ENCODE measurements around the gene MAIP1. TPM values are rescaled to one million over a fixed set of nuclear protein-coding genes. Genes with fewer than 3 reads are reported as not detected.

MAIP1 gene
- total RNA-seq, 2 experiments from 2014 or later, result 19.2 to 20.0 TPM

DNA sequence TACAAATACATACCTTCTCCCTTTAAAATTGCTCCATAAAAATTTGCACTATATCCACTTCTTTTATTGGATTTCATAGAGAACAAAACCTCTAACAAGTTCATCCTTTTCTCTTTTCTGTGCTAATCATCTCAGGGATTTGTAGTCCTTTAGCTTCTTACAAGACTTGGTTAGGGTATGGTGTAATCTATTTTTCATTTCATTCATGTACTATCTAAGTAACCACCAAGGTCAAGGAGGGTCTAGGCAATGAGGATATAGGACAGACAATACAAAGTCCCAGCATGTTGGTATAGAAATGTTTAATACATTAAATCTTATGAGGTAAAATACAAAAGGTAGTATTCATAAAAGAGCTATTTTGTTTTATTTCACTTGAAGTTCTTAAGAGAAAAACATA lies 26.8 kb upstream of the MAIP1 start:
- no peak for ATAC-seq (ENCODE audit: low read depth)
- no peak overlapping the region for H3K4me3 Mint-ChIP-seq
- no peak for DNase-seq
- peaks cover 13% of the 10 kb centered on the region for H3K36me3 Mint-ChIP-seq
- peaks cover 5% of the 10 kb centered on the region for H3K4me1 Mint-ChIP-seq
- no peak overlapping the region for H3K27ac Mint-ChIP-seq
- POLR2A ChIA-PET, result no interaction called here
- no peaks in the 10 kb centered on the region for H3K27me3 Mint-ChIP-seq
- H3K9me3 Mint-ChIP-seq, result no peaks in the 10 kb centered on the region

DNA sequence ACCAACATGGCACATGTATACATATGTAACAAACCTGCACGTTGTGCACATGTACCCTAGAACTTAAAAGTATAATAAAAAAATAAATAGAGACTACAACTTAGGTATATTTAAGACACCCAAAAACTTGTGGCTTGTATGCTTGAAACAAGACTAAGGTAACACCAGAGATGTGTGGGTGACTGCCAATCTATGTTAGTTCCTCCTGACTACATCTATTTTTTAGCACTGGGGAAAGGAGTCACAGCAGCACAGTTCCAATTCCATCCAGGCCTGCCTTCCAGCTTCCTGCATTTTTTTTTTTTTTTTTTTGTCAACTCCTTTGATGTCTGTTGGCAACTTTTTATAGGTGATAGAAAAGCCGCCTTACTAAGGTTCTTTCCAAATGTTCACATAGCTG lies 26.1 kb upstream of the MAIP1 start:
- DNase-seq (no peak), ATAC-seq (ENCODE audit: low read depth) (no peak)
- H3K36me3 Mint-ChIP-seq, result peaks cover 13% of the 10 kb centered on the region
- POLR2A ChIA-PET, result interaction anchor here (0.7 kb wide), 1 partner anchor 14 kb away, joined by 3 read pairs; no protein-coding TSS in a partner anchor
- no peak overlapping the region for H3K4me3 Mint-ChIP-seq
- H3K27me3 Mint-ChIP-seq, result no peaks in the 10 kb centered on the region
- no peak overlapping the region for H3K27ac Mint-ChIP-seq
- H3K9me3 Mint-ChIP-seq, result no peaks in the 10 kb centered on the region
- peaks cover 5% of the 10 kb centered on the region for H3K4me1 Mint-ChIP-seq

GRCh38 chr2:199932312-199932855 lies 23.0 kb upstream of the MAIP1 start:
- H3K4me3 Mint-ChIP-seq, result no peak overlapping the region
- H3K27me3 Mint-ChIP-seq, result no peaks in the 10 kb centered on the region
- no peak for ATAC-seq (ENCODE audit: low read depth)
- no peaks in the 10 kb centered on the region for H3K4me1 Mint-ChIP-seq
- H3K9me3 Mint-ChIP-seq, result no peaks in the 10 kb centered on the region
- peaks cover 6% of the 10 kb centered on the region for H3K36me3 Mint-ChIP-seq
- DNase-seq, result no peak
- H3K27ac Mint-ChIP-seq, result no peak overlapping the region
- POLR2A ChIA-PET, result no interaction called here

DNA sequence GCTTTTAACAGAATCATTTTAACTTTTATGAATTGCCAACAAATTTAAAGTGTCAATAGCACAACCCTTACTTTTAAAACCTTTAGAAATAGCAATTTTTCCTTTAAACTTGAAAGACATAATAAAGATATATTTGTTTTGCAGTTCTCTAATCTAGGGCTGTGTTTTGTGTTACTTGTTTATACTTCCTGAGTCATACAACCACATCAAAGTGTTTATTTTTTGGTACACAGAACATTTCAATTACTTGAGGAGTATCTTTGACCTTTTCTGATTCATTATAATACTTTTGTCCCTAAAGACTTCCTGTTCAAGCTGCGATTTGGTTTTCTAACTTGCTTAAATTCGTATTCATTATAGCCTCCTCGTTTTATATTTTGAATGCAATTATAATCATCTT lies 21.9 kb upstream of the MAIP1 start:
- ATAC-seq (ENCODE audit: low read depth) (no peak), DNase-seq (no peak)
- Mint-ChIP-seq H3K27ac (no peak overlapping the region), H3K9me3 (no peaks in the 10 kb centered on the region), H3K27me3 (no peaks in the 10 kb centered on the region), H3K36me3 (peaks cover 8% of the 10 kb centered on the region), H3K4me1 (no peaks in the 10 kb centered on the region), H3K4me3 (no peak overlapping the region)
- POLR2A ChIA-PET, result no interaction called here

DNA sequence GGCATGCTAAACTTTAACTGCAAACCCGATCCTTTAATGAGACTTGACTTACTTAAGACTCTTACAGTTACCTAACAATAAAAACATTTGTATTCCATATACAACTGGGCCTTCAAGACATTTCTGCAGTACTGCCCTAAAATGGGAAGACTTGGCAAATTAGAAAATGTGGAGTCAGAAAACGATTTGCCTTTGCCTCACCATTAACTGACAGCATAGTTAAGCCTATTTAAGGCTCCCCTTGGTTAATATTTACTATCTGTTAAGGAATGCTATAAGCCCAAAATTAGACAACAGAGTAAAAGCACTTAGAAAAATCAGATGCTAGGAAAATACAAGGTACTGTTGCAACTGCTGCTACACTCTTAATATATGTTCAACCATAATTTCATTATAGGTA lies 18.8 kb upstream of the MAIP1 start:
- DNase-seq (no peak), ATAC-seq (ENCODE audit: low read depth) (no peak)
- Mint-ChIP-seq H3K9me3 (no peaks in the 10 kb centered on the region), H3K36me3 (peaks cover 13% of the 10 kb centered on the region), H3K27ac (no peak overlapping the region), H3K27me3 (no peaks in the 10 kb centered on the region), H3K4me1 (peaks cover 2% of the 10 kb centered on the region), H3K4me3 (no peak overlapping the region)
- POLR2A ChIA-PET, result no interaction called here

DNA sequence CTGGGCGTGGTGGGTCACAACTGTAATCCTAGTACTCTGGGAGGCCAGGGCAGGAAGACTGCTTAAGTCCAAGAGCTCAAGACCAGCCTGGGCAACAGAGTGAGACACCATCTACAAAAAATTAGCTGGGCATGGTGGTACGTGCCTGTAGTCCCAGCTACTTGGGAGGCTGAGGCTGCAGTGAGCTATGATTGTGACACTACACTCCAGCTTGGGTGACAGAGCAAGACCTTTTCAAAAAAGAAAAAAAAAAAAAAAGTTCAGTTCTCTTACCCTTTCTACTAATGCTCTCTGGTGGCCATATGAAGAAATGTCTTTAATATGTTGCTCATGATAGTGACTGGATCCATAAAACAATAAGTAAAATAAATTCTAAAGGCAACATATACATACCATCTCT lies 15.0 kb upstream of the MAIP1 start:
- peak; percentile 50 for ATAC-seq (ENCODE audit: low read depth)
- POLR2A ChIA-PET, result interaction anchor here (0.6 kb wide), 1 partner anchor 466 kb away, joined by 3 read pairs; no protein-coding TSS in a partner anchor
- no peaks in the 10 kb centered on the region for H3K27me3 Mint-ChIP-seq
- peaks cover 8% of the 10 kb centered on the region for H3K36me3 Mint-ChIP-seq
- H3K27ac Mint-ChIP-seq, result no peak overlapping the region
- no peak for DNase-seq
- no peaks in the 10 kb centered on the region for H3K9me3 Mint-ChIP-seq
- no peak overlapping the region for H3K4me3 Mint-ChIP-seq
- peaks cover 7% of the 10 kb centered on the region for H3K4me1 Mint-ChIP-seq

- Mint-ChIP-seq H3K27me3 (no peaks in the 10 kb centered on the region), H3K27ac (no peak overlapping the region), H3K36me3 (peaks cover 16% of the 10 kb centered on the region), H3K4me1 (peaks cover 16% of the 10 kb centered on the region), H3K4me3 (no peak overlapping the region), H3K9me3 (no peaks in the 10 kb centered on the region)
- POLR2A ChIA-PET, result interaction anchor here (0.6 kb wide), 1 partner anchor 14 kb away, joined by 3 read pairs; no protein-coding TSS in a partner anchor
- DNase-seq (no peak), ATAC-seq (ENCODE audit: low read depth) (no peak)
Measured at GRCh38 chr2:199943373-199943772, 12.0 kb upstream of the MAIP1 start.

GRCh38 chr2:199946196-199946595 lies 9.2 kb upstream of the MAIP1 start:
- no peaks in the 10 kb centered on the region for H3K9me3 Mint-ChIP-seq
- H3K27me3 Mint-ChIP-seq, result no peaks in the 10 kb centered on the region
- H3K27ac Mint-ChIP-seq, result peak overlapping the region; percentile 19
- peaks cover 18% of the 10 kb centered on the region for H3K4me1 Mint-ChIP-seq
- no peak for ATAC-seq (ENCODE audit: low read depth)
- DNase-seq, result no peak
- peaks cover 13% of the 10 kb centered on the region for H3K36me3 Mint-ChIP-seq
- no peak overlapping the region for H3K4me3 Mint-ChIP-seq
- POLR2A ChIA-PET, result no interaction called here

GRCh38 chr2:199946836-199947235 lies 8.5 kb upstream of the MAIP1 start:
- Mint-ChIP-seq H3K27ac (no peak overlapping the region), H3K4me3 (no peak overlapping the region), H3K36me3 (peaks cover 13% of the 10 kb centered on the region), H3K4me1 (peaks cover 18% of the 10 kb centered on the region), H3K9me3 (no peaks in the 10 kb centered on the region), H3K27me3 (no peaks in the 10 kb centered on the region)
- ATAC-seq (ENCODE audit: low read depth) (no peak), DNase-seq (no peak)
- POLR2A ChIA-PET, result no interaction called here

DNA sequence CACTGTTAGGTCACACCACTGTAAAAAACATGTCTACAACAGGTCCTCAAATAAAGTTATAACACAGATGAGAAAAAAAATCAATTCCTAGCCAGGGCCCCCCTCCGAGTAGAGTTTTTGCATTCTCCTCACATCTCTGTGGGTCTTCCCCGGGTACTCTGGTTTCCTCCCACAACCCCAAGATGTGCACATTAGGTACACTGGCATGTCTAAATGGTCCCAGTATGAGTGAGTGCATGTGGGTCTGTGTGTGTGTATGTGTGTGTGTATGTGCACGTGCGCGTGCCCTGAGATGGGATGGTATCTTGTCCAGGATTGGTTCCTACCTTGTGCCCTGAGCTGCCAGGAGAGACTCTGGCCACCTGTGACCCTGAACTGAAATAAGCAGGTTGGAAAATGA lies 5.0 kb upstream of the MAIP1 start:
- peaks cover 28% of the 10 kb centered on the region for H3K4me1 Mint-ChIP-seq
- peak overlapping the region; percentile 38 for H3K4me3 Mint-ChIP-seq
- H3K9me3 Mint-ChIP-seq, result no peaks in the 10 kb centered on the region
- no peak for DNase-seq
- POLR2A ChIA-PET, result no interaction called here
- H3K27me3 Mint-ChIP-seq, result no peaks in the 10 kb centered on the region
- H3K36me3 Mint-ChIP-seq, result peaks cover 12% of the 10 kb centered on the region
- no peak for ATAC-seq (ENCODE audit: low read depth)
- peak overlapping the region; percentile 68 for H3K27ac Mint-ChIP-seq

GRCh38 chr2:199951023-199951422 lies 4.4 kb upstream of the MAIP1 start:
- POLR2A ChIA-PET, result no interaction called here
- Mint-ChIP-seq H3K36me3 (peaks cover 8% of the 10 kb centered on the region), H3K27ac (no peak overlapping the region), H3K4me3 (no peak overlapping the region), H3K4me1 (peaks cover 26% of the 10 kb centered on the region), H3K9me3 (no peaks in the 10 kb centered on the region), H3K27me3 (no peaks in the 10 kb centered on the region)
- ATAC-seq (ENCODE audit: low read depth) (no peak), DNase-seq (no peak)

GRCh38 chr2:199955007-199955338 lies 409 bp upstream of the MAIP1 start:
- DNase-seq (no peak), ATAC-seq (ENCODE audit: low read depth) (peak; percentile 45)
- H3K27ac Mint-ChIP-seq, result peak overlapping the region; percentile 86
- peak overlapping the region; percentile 92 for H3K4me3 Mint-ChIP-seq
- H3K4me1 Mint-ChIP-seq, result peaks cover 42% of the 10 kb centered on the region
- POLR2A ChIA-PET, result interaction anchor here (0.7 to 1.0 kb wide), 2 partner anchors 8 to 42 kb away, joined by 3 read pairs; no protein-coding TSS in a partner anchor
- H3K27me3 Mint-ChIP-seq, result no peaks in the 10 kb centered on the region
- H3K36me3 Mint-ChIP-seq, result peaks cover 3% of the 10 kb centered on the region
- H3K9me3 Mint-ChIP-seq, result no peaks in the 10 kb centered on the region

- peaks cover 38% of the 10 kb centered on the region for H3K4me1 Mint-ChIP-seq
- peak overlapping the region; percentile 86 for H3K27ac Mint-ChIP-seq
- H3K36me3 Mint-ChIP-seq, result peaks cover 6% of the 10 kb centered on the region
- POLR2A ChIA-PET, result interaction anchor here (0.7 kb wide), 1 partner anchor 347 kb away, joined by 3 read pairs; no protein-coding TSS in a partner anchor
- peak overlapping the region; percentile 92 for H3K4me3 Mint-ChIP-seq
- no peaks in the 10 kb centered on the region for H3K9me3 Mint-ChIP-seq
- DNase-seq (no peak), ATAC-seq (ENCODE audit: low read depth) (no peak)
- H3K27me3 Mint-ChIP-seq, result no peaks in the 10 kb centered on the region
Measured at GRCh38 chr2:199956062-199956380, 639 bp downstream of the MAIP1 start.

- H3K36me3 Mint-ChIP-seq, result peaks cover 16% of the 10 kb centered on the region
- no peaks in the 10 kb centered on the region for H3K27me3 Mint-ChIP-seq
- POLR2A ChIA-PET, result no interaction called here
- H3K4me3 Mint-ChIP-seq, result no peak overlapping the region
- no peak overlapping the region for H3K27ac Mint-ChIP-seq
- peaks cover 27% of the 10 kb centered on the region for H3K4me1 Mint-ChIP-seq
- no peaks in the 10 kb centered on the region for H3K9me3 Mint-ChIP-seq
- ATAC-seq (ENCODE audit: low read depth) (no peak), DNase-seq (no peak)
Measured at GRCh38 chr2:199958014-199958413, 2.6 kb downstream of the MAIP1 start.

DNA sequence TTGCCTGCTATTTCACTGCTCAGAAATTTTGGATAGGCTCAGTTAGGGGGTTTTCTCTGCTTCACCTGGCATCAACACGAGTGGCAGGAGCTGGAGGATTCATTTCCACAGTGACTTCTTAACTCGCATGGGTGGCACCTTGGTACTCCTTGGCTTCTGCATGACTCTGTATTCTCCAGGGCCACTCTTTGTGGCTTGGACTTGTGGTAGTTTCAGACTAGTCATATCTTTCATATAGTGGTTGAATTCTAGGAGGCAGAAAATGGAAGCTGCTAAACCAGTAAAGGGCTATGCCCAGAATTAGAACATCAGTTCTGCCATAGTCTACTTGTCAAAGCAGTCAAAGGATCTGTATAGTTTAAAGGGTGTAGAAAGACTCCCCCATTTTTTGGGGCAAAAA lies 6.8 kb downstream of the MAIP1 start:
- POLR2A ChIA-PET, result no interaction called here
- Mint-ChIP-seq H3K27ac (no peak overlapping the region), H3K9me3 (no peaks in the 10 kb centered on the region)

More for the DNA sequence above, 6.8 kb downstream of the MAIP1 start:
- no peak for ATAC-seq (ENCODE audit: low read depth)
- DNase-seq, result no peak
- no peak overlapping the region for H3K4me3 Mint-ChIP-seq
- peaks cover 25% of the 10 kb centered on the region for H3K36me3 Mint-ChIP-seq
- peaks cover 13% of the 10 kb centered on the region for H3K4me1 Mint-ChIP-seq
- H3K27me3 Mint-ChIP-seq, result no peaks in the 10 kb centered on the region
